Breast epithelium (tissue), 3 donors: Measurements from ENCODE around the gene TP53.

Experiments used
- POLR2A ChIP-seq: fragments of 450-650 bp; IDR thresholded peaks from one replicate; pipeline ENCODE4 v1.6.1; 2016; ENCODE audit warnings: antibody characterized with exemption, mild to moderate bottlenecking, moderate library complexity
- TF ChIP-seq, protein P1 (sequence below), 3 donors: fragments of 450-650 bp; IDR thresholded peaks; one replicate each; pipeline ENCODE4 v1.5.1; 2016 to 2017; ENCODE audit warnings: antibody characterized with exemption in 3 of 3, mild to moderate bottlenecking in 3 of 3, moderate library complexity in 3 of 3

GRCh38 chr17:7712111-7712771 lies 25.0 kb upstream of the TP53 start:
- TF ChIP-seq, protein P1, sequence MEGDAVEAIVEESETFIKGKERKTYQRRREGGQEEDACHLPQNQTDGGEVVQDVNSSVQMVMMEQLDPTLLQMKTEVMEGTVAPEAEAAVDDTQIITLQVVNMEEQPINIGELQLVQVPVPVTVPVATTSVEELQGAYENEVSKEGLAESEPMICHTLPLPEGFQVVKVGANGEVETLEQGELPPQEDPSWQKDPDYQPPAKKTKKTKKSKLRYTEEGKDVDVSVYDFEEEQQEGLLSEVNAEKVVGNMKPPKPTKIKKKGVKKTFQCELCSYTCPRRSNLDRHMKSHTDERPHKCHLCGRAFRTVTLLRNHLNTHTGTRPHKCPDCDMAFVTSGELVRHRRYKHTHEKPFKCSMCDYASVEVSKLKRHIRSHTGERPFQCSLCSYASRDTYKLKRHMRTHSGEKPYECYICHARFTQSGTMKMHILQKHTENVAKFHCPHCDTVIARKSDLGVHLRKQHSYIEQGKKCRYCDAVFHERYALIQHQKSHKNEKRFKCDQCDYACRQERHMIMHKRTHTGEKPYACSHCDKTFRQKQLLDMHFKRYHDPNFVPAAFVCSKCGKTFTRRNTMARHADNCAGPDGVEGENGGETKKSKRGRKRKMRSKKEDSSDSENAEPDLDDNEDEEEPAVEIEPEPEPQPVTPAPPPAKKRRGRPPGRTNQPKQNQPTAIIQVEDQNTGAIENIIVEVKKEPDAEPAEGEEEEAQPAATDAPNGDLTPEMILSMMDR (IDR thresholded peaks at IDR 0.05): no peak
- no peak for TF ChIP-seq POLR2A
